Astrocyte (in vitro differentiated cells and primary cell): ENCODE data around the gene COL23A1. TPM values are rescaled to one million over a fixed set of nuclear protein-coding genes. Genes with fewer than 3 reads are reported as not detected.
A peak's percentile ranks its signal among the peaks of the same experiment; 100 is the strongest.

Experiments
- DNase-seq: peaks from one replicate; pipeline ENCODE4 v3.0.0-alpha.2; 2010; ENCODE audit warnings: low read depth
- FAIRE-seq: peaks from 2 replicates; lab custom pipeline; 2011; peaks lifted over from hg19 to GRCh38; lab: Jason Lieb, UNC
- H2AFZ ChIP-seq: 2 replicates; pipeline ENCODE4 v1.6.0; 2012; ENCODE audit warnings: low read depth, low read length, inconsistent platforms
- H3K27ac ChIP-seq: 2 replicates; pipeline ENCODE4 v1.5.1; 2011; ENCODE audit warnings: low read depth, low read length, inconsistent platforms
- H3K27me3 ChIP-seq: 2 replicates; pipeline ENCODE4 v1.6.0; 2011; ENCODE audit warnings: low read length, inconsistent platforms; ENCODE audit not compliant: insufficient read depth
- H3K36me3 ChIP-seq: 2 replicates; pipeline ENCODE4 v1.5.1; 2011; ENCODE audit warnings: low read length, inconsistent platforms; ENCODE audit not compliant: insufficient read depth
- H3K4me1 ChIP-seq: 2 replicates; pipeline ENCODE4 v1.5.1; 2011; ENCODE audit warnings: low read length, inconsistent platforms; ENCODE audit not compliant: insufficient read depth
- H3K4me2 ChIP-seq: 2 replicates; pipeline ENCODE4 v1.6.0; 2012; ENCODE audit warnings: low read length, inconsistent platforms
- H3K4me3 ChIP-seq: 2 replicates; pipeline ENCODE4 v1.5.1; 2011; ENCODE audit warnings: low read depth, mild to moderate bottlenecking, low read length, inconsistent platforms; ENCODE audit not compliant: insufficient read depth
- H3K79me2 ChIP-seq: 2 replicates; pipeline ENCODE4 v1.6.0; 2012; ENCODE audit warnings: mild to moderate bottlenecking, low read length, inconsistent platforms; ENCODE audit not compliant: insufficient read depth
- H3K9ac ChIP-seq: 2 replicates; pipeline ENCODE4 v1.6.0; 2012; ENCODE audit warnings: mild to moderate bottlenecking, low read length, inconsistent platforms
- H3K9me3 ChIP-seq: 2 replicates; pipeline ENCODE4 v1.5.1; 2012; ENCODE audit warnings: low read depth, mild to moderate bottlenecking, low read length, inconsistent platforms; ENCODE audit not compliant: insufficient read depth
- H4K20me1 ChIP-seq: 2 replicates; pipeline ENCODE4 v1.6.0; 2012; ENCODE audit warnings: low read length, inconsistent platforms; ENCODE audit not compliant: insufficient read depth
- H3K27ac Mint-ChIP-seq: one replicate; pipeline ENCODE4 v1.8.0; 2021; ENCODE audit warnings: mild to moderate bottlenecking, mixed read lengths; ENCODE audit not compliant: unreplicated experiment
- H3K27me3 Mint-ChIP-seq: one replicate; pipeline ENCODE4 v1.8.0; 2021; ENCODE audit warnings: low read depth, mixed read lengths; ENCODE audit not compliant: unreplicated experiment
- H3K36me3 Mint-ChIP-seq: one replicate; pipeline ENCODE4 v1.8.0; 2021; ENCODE audit warnings: low read depth, mixed read lengths; ENCODE audit not compliant: unreplicated experiment
- H3K4me1 Mint-ChIP-seq: one replicate; pipeline ENCODE4 v1.8.0; 2021; ENCODE audit warnings: low read depth, mixed read lengths; ENCODE audit not compliant: unreplicated experiment
- H3K4me3 Mint-ChIP-seq: one replicate; pipeline ENCODE4 v1.8.0; 2021; ENCODE audit warnings: mild to moderate bottlenecking, moderate library complexity, mixed read lengths; ENCODE audit not compliant: unreplicated experiment
- H3K9me3 Mint-ChIP-seq: one replicate; pipeline ENCODE4 v1.8.0; 2021; ENCODE audit warnings: mild to moderate bottlenecking, mixed read lengths; ENCODE audit not compliant: unreplicated experiment
- EZH2 ChIP-seq: IDR thresholded peaks from 2 replicates; pipeline ENCODE4 v1.6.1; 2012; ENCODE audit warnings: mild to moderate bottlenecking, low read length, inconsistent platforms; ENCODE audit not compliant: insufficient read depth
- total RNA-seq: library from RNA; stranded (reverse); gene quantifications from 2 replicates; pipeline ENCODE4 v1.2.1, GENCODE V29; 2021
- TF ChIP-seq, protein P1 (sequence below): IDR thresholded peaks from 2 replicates; pipeline ENCODE4 v1.5.1; 2011; ENCODE audit warnings: low read depth, mild to moderate bottlenecking, inconsistent platforms, low read length, moderate library complexity; ENCODE audit not compliant: insufficient read depth

COL23A1 gene
- total RNA-seq, 1 donor from 2014 or later, result 0.16 TPM

DNA sequence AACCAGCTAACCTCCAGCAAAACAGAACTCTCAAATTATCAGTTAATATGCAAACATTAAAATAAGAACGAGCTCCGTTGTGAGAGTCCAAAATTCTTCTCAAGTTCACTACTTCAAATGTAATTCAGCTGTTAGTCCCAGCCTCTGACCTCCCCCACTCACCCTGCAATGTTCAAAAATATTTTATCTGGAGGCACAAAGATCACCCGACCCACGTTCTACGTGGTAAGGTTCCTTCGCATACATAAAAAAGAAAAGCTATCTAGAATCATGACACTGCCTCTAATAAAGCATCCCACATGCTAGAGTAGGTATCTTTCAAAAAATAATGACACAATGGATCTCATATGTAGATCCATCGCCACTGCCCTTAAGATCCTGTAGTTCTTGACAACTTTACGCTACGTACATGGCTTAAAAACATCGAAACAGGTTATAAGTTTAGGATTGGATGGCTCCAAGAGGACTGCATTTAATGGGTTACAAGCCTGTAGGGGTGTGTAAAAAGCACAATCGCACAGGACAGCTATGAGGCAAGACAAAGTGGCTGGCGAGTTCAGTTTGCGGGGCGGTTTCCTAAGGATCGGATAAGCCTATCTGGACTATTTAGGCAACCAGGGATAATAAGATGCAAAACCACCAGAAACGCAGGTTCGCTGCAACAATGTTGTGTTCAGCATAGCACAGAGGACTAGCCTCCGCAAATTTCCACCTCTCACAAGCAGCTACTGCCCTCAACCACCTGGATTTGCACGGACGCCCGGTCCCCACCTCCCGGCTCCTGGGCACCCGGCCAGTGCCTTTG is 35.7 kb upstream of the COL23A1 start:
- Histone ChIP-seq H3K4me3 (peak overlapping the region; percentile 92), H3K79me2 (peaks cover 58% of the 10 kb centered on the region), H3K9me3 (no peaks in the 10 kb centered on the region), H2AFZ (peak overlapping the region; percentile 6), H3K4me1 (peaks cover 4% of the 10 kb centered on the region), H3K27ac (peak overlapping the region; percentile 98), H3K27me3 (no peaks in the 10 kb centered on the region), H3K4me2 (peak overlapping the region; percentile 88), H4K20me1 (peaks cover 38% of the 10 kb centered on the region), H3K36me3 (peaks cover 15% of the 10 kb centered on the region), H3K9ac (peak overlapping the region; percentile 97)
- peaks cover 2% of the 10 kb centered on the region for H3K36me3 Mint-ChIP-seq
- H3K27me3 Mint-ChIP-seq, result no peaks in the 10 kb centered on the region
- DNase-seq (peak; percentile 46), FAIRE-seq (no peak)
- peaks cover 9% of the 10 kb centered on the region for H3K4me1 Mint-ChIP-seq
- H3K4me3 Mint-ChIP-seq, result peak overlapping the region; percentile 87
- no peaks in the 10 kb centered on the region for H3K9me3 Mint-ChIP-seq
- peak overlapping the region; percentile 86 for H3K27ac Mint-ChIP-seq
- TF ChIP-seq, protein P1, sequence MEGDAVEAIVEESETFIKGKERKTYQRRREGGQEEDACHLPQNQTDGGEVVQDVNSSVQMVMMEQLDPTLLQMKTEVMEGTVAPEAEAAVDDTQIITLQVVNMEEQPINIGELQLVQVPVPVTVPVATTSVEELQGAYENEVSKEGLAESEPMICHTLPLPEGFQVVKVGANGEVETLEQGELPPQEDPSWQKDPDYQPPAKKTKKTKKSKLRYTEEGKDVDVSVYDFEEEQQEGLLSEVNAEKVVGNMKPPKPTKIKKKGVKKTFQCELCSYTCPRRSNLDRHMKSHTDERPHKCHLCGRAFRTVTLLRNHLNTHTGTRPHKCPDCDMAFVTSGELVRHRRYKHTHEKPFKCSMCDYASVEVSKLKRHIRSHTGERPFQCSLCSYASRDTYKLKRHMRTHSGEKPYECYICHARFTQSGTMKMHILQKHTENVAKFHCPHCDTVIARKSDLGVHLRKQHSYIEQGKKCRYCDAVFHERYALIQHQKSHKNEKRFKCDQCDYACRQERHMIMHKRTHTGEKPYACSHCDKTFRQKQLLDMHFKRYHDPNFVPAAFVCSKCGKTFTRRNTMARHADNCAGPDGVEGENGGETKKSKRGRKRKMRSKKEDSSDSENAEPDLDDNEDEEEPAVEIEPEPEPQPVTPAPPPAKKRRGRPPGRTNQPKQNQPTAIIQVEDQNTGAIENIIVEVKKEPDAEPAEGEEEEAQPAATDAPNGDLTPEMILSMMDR, result no peak
- TF ChIP-seq EZH2, result no peak

DNA sequence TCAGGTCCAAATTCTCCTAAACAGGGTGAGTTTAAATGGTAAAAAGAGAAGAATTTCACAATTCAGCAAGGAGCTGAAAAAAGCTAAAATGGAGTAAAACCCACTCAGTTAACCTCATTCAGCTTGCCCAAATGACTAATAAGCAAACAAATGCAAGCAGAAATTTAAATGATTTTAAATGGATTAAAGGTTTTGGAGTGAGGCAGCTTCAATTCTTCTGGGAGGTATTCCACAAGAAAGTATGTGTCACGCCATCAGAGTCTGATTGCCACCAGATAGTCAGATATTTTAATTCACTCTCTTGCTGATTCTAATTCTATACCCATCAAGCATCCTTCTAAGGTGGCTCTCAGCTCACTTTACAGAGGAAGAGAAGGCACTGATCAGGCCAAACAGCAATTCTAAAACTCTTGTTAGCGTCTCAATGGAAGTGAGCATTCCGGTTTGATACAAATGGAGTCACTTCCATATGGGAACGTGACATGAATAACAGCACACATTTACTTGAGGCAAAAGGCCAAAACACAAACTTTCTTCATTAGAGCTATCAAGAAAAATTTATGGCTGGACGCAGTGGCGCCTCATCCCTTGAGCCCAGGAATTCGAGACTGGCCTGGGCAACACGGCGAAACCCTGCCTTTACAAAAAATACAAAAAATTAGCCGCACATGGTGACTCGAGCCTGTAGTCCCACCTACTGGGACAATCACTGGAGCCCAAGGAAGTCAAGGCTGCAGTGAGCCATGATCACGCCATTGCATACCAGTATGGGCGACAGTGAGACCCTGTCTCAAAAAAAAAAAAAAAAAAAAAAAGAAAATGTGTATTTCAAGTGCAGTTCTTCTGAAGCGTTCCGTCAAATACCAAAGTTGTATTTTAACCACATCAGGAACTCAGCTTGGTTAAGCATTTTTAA is 34.7 kb upstream of the COL23A1 start:
- peaks cover 7% of the 10 kb centered on the region for H3K4me1 Mint-ChIP-seq
- Histone ChIP-seq H3K79me2 (peaks cover 68% of the 10 kb centered on the region), H3K27ac (peak overlapping the region; percentile 98), H3K9ac (peak overlapping the region; percentile 97), H4K20me1 (peaks cover 44% of the 10 kb centered on the region), H3K4me2 (peak overlapping the region; percentile 88), H3K4me3 (peak overlapping the region; percentile 92), H3K4me1 (peaks cover 4% of the 10 kb centered on the region), H3K27me3 (no peaks in the 10 kb centered on the region), H3K9me3 (no peaks in the 10 kb centered on the region), H2AFZ (peak overlapping the region; percentile 6), H3K36me3 (peaks cover 24% of the 10 kb centered on the region)
- H3K9me3 Mint-ChIP-seq, result no peaks in the 10 kb centered on the region
- H3K36me3 Mint-ChIP-seq, result peaks cover 7% of the 10 kb centered on the region
- no peaks in the 10 kb centered on the region for H3K27me3 Mint-ChIP-seq
- peak overlapping the region; percentile 2 for H3K27ac Mint-ChIP-seq
- DNase-seq (peak; percentile 12), FAIRE-seq (no peak)
- H3K4me3 Mint-ChIP-seq, result peak overlapping the region; percentile 87
- TF ChIP-seq EZH2, result no peak
- TF ChIP-seq, protein P1, result no peak
